Peyer's patch (tissue), 4 donors: ENCODE results near the gene YARS1.

Experiments used
- CTCF ChIP-seq, 6 experiments: fragments of 450-650 bp in 4 of 6; fragments of 200-600 bp in 2 of 6; sonication (generic) in 1 of 6; IDR thresholded peaks; one replicate each; pipeline ENCODE4 v1.5.1; 2017 to 2019; ENCODE audit warnings: antibody characterized with exemption in 6 of 6, mild to moderate bottlenecking in 3 of 6, moderate library complexity in 1 of 6
- POLR2A ChIP-seq, 2 donors: fragments of 450-650 bp; IDR thresholded peaks; one replicate each; pipeline ENCODE4 v1.5.1; 2017; ENCODE audit warnings: antibody characterized with exemption in 2 of 2, mild to moderate bottlenecking in 2 of 2, moderate library complexity in 2 of 2

GRCh38 chr1:32828341-32828740, 11.2 kb upstream of the YARS1 start:
- TF ChIP-seq CTCF (IDR thresholded peaks at IDR 0.05): peak in 3 of 6 experiments; percentile 18 to 37 (median 25)
- no peak for TF ChIP-seq POLR2A (IDR thresholded peaks at IDR 0.05)
